ENCODE data around the gene MKNK1.

The MKNK1 gene

GRCh38 chr1:46516200-46516950 lies 87.7 kb downstream of the MKNK1 start:
- FAIRE-seq (no peak), DNase-seq (ENCODE audit: insufficient read length, low spot score) (no peak)
- no peak for TF ChIP-seq CTCF (IDR thresholded peaks at IDR 0.05; ENCODE audit: insufficient read depth, missing control alignments)

DNA sequence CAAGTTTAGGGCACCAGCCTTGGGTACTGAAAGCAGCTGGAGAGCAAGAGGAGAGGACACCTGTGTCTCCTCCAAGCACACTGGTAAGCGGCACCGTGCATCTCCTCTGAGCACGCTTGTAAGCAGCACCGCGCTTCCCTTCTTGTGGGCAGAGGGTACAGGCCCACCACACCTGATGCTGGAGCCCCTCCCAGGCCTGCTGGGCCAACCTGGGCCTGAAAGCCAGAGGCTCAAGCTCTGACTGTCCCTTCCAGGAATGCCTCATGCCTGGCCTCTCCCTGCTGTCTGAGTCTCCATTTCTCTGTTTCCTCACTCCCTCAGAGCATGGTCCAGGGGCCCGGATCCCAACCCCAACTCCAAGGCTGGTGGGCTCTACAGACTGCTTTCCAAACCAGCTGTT lies 88.5 kb downstream of the MKNK1 start:
- FAIRE-seq (no peak), DNase-seq (ENCODE audit: insufficient read length, low spot score) (no peak)
- no peak for TF ChIP-seq CTCF (IDR thresholded peaks at IDR 0.05; ENCODE audit: insufficient read depth, missing control alignments)

DNA sequence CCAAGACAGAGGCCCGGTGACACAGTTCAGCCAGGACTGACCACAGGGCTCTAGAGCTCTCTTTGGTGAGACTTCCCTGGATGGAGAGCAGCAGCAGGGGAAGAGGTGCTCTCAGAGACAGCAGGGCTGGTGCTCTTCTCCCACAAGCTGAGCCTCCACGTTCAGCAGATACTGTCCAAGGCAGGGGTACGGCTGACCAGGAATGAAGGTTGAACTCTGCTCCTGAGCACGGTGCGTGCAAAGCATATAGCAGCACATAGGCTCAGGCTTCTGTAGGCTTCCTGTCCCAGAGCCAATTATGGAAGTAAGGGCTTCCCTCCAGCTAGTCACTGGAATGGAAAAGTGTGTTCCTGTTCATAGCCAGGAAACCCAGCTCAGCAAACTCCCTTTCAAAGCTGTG lies 90.5 kb downstream of the MKNK1 start:
- TF ChIP-seq CTCF (IDR thresholded peaks at IDR 0.05; ENCODE audit: insufficient read depth, missing control alignments) = no peak
- no peak for DNase-seq (ENCODE audit: insufficient read length, low spot score)
- FAIRE-seq = no peak

DNA sequence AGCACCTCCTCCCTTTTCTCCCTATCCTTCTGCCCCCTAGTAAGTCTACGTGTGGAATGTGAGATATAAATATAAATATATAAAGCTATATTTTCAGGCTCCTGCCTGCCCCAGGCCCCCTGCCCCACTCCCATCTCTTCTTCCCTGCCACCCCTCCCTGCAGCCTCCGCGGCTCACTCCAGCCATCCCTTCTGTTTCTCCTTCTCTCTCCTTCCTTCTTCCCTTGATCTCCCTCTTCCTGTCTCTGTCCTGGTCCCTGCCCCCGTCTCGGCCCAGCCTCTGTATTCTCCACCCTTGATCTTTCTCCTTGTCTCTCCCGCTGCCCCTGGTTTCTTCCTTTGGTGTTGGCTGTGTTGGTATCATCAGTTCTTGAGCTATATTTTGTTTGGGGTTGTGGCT lies 91.3 kb downstream of the MKNK1 start:
- FAIRE-seq (no peak), DNase-seq (ENCODE audit: insufficient read length, low spot score) (no peak)
- TF ChIP-seq CTCF (IDR thresholded peaks at IDR 0.05; ENCODE audit: insufficient read depth, missing control alignments) = no peak

GRCh38 chr1:46512135-46512791 lies 91.8 kb downstream of the MKNK1 start:
- TF ChIP-seq CTCF (IDR thresholded peaks at IDR 0.05; ENCODE audit: insufficient read depth, missing control alignments) = no peak
- FAIRE-seq (no peak), DNase-seq (ENCODE audit: insufficient read length, low spot score) (no peak)

- no peak for TF ChIP-seq CTCF (IDR thresholded peaks at IDR 0.05; ENCODE audit: insufficient read depth, missing control alignments)
- no peak for FAIRE-seq
- no peak for DNase-seq (ENCODE audit: insufficient read length, low spot score)
Observed at GRCh38 chr1:46510998-46511365, 93.1 kb downstream of the MKNK1 start.

- no peak for FAIRE-seq
- DNase-seq (ENCODE audit: insufficient read length, low spot score) = no peak
- TF ChIP-seq CTCF (IDR thresholded peaks at IDR 0.05; ENCODE audit: insufficient read depth, missing control alignments) = no peak
Observed at GRCh38 chr1:46510341-46510997, 93.6 kb downstream of the MKNK1 start.
